WI38 (cell line): ENCODE measurements around the gene PDE4D.
"Not testable (repeated sequence)": the region's sequence is repeated elsewhere in the genome, so short reads cannot be mapped to it uniquely, and the experiment has no call there.

Experiments
- H3K4me3 ChIP-seq: 2 replicates; pipeline ENCODE4 v1.5.1; 2011; ENCODE audit warnings: low read depth, mild to moderate bottlenecking, control low read depth, low read length
- TF ChIP-seq, protein P1 (sequence below): IDR thresholded peaks from 2 replicates; pipeline ENCODE4 v1.5.1; 2012; ENCODE audit warnings: low read depth, mild to moderate bottlenecking, control low read depth, low read length

Gene PDE4D

DNA sequence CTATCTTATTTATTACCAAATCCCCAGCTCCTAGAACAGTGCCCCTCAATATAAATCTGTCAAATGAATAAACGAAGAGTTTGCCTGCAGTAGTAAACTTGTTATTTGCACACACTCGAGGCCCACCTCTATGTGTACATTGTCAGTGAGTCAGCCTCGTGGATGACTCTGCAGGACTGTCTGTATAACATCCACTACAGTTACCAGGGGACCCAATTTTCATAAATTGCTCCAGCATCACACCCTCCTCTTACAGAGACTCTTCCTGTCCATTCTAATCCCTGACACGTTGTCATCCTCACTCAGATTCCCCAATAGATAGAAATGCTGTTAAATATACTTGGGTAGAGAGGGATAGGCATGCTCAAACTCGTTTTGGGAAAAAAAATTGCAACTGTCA is 832.1 kb downstream of the PDE4D start:
- TF ChIP-seq, protein P1, sequence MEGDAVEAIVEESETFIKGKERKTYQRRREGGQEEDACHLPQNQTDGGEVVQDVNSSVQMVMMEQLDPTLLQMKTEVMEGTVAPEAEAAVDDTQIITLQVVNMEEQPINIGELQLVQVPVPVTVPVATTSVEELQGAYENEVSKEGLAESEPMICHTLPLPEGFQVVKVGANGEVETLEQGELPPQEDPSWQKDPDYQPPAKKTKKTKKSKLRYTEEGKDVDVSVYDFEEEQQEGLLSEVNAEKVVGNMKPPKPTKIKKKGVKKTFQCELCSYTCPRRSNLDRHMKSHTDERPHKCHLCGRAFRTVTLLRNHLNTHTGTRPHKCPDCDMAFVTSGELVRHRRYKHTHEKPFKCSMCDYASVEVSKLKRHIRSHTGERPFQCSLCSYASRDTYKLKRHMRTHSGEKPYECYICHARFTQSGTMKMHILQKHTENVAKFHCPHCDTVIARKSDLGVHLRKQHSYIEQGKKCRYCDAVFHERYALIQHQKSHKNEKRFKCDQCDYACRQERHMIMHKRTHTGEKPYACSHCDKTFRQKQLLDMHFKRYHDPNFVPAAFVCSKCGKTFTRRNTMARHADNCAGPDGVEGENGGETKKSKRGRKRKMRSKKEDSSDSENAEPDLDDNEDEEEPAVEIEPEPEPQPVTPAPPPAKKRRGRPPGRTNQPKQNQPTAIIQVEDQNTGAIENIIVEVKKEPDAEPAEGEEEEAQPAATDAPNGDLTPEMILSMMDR, result no peak
- H3K4me3 ChIP-seq, result no peak overlapping the region

DNA sequence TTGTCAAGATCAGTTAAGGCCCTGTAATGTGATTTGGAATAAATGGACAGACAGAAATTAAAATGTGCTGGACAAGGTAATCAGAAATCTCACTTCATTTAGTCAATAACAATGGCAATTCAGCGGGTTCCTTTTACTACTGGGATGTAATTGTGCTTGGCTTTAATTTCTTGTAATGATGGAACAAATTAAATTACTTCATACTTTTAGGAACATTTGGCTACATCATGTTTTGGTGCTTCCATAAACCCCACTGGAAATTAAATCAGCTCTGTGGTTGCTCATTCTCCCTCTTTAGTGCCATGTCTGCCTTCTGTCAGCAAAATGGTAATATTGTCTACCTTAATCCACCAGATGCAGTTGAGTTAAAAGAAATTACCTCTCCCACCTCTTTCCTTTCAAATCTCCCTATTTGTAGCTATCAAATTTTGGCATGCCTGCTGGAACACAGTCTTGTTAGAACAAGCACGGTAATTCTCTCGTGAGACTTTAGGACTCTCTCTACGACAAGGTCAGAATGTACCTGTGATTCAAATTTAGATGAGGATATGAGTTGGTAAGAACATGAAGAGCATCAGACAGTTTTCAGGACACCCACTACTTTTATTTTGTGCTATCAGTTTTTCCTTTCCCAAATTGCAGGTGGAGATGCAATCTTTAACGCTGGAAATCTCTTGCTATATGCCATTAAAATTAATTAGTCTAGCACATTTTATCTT is 834.4 kb downstream of the PDE4D start:
- H3K4me3 ChIP-seq, result no peak overlapping the region
- TF ChIP-seq, protein P1, result no peak

DNA sequence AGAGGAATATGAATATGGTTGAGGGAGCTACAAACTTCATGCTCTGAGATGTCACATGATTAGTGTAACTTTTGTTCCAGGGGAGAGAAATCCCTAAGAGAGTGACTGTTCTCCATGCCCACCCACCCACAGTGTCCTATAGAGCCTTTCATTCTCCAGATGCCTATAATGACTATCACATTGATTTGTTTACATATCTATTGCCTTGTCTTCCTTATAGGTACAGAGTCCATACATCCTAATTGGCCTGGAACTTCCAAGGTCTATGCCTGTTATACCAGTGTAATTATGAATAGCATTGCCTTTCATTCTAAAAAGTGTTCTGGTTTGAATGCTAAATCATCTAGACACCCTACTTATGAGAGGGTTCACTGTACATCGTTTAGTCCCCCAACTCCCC is 835.3 kb downstream of the PDE4D start:
- TF ChIP-seq, protein P1, result no peak
- H3K4me3 ChIP-seq, result no peak overlapping the region

DNA sequence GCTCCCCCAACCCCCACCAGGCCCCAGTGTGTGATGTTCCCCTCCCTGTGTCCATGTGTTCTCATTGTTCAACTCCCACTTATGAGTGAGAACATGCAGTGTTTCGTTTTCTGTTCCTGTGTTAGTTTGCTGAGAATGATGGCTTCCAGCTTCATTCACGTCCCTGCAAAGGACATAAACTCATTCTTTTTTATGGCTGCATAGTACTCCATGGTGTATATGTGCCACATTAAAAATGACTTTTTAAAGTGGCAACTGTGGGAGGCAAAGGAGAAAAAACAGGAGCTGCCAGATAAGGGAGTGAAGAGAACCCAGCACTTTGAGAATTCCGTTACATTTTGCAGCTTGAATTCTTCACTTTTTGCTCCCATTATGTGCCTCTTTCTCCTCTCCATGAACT is 836.9 kb downstream of the PDE4D start:
- H3K4me3 ChIP-seq, result not testable (repeated sequence)

DNA sequence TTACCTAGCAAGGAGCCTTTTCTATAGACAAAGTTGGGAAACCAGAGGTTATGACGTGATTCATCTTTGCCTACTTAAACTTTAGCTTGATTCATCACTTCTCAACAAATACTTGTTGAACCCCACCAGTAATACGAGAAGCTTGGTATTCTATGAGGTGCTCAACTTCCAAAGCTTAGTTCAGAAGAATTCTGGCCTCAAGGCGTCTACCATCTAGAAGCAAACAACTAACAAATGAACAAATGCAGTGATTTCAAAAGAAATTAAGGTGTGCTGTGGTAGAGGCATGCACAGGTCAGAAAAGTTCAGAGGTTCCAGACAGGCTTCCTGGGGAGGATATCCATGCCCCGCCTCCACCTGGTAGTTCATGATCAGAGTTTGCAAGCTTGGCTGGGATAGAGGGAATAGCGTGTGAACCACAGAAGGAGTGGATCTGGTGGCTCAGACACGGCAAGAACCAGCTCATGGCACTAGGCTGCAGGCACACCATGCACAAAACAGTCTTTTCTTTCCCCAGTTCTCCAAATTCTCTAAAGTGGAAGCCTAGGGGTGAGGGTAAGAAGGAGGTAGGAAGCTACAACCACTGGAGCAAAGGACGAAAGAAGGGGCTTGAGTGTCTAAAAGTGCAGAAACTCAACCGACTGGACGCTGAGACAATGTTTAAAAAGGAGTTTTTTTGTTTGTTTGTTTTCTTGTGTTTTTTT is 837.6 kb downstream of the PDE4D start:
- TF ChIP-seq, protein P1, result no peak
- H3K4me3 ChIP-seq, result no peak overlapping the region

DNA sequence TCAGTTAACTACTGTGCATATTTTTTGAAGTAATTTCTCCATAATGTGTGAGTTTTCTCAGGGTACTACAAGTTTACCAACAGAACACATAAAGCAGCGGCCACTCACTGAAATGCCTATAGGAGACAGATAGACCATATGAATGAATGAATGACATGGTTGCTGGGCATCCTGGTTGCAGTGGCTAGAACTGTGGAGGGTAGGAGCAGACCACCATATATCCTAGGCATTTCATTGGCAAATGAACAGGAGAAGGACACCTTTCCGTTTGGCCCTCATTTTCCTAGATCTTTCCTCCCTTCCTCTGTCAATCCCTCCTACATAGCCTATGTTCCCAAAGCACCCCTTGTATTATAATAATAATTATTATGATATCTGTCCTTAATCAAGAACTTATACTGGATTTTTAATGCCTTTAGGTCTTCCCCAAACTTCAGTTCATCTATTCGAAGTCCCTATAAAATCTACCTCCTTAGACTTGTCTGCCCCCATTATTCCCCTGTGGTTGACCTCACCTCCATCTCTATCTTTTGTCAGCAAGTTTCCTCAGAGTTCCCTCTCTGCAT is 838.5 kb downstream of the PDE4D start:
- TF ChIP-seq, protein P1, result no peak
- no peak overlapping the region for H3K4me3 ChIP-seq

DNA sequence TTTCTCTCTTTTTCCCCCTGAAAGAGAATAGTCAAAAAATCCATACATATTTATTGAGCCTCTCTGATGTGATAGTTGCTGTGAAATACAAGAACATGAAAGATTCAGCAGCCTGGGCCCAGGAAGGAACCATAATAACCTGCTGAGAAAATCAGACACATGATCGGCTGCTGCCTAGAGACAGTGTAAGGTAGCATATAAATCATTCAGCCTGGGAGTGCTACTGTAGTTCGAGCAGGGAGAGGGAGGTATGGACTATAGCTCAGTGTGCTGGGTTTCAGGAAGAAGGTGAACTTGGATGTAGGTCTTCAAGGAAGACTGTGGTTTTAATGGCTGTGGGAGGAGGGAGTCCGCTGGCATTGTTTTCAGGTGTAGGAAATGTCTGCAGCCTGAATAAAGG is 841.6 kb downstream of the PDE4D start:
- no peak overlapping the region for H3K4me3 ChIP-seq
- TF ChIP-seq, protein P1, result no peak
